HepG2 (cell line): Measurements from ENCODE around the gene SALL4. TPM values are rescaled to one million over a fixed set of nuclear protein-coding genes. Genes with fewer than 3 reads are reported as not detected.

Experiments
- CEBPG ChIP-seq: IDR thresholded peaks from 2 replicates; pipeline ENCODE4 v1.6.1; 2016
- HMGXB3 ChIP-seq: sonication (generic); formaldehyde crosslinking; IDR thresholded peaks from 2 replicates; pipeline ENCODE4 v1.4.0; 2020; ENCODE audit warnings: missing genetic modification reagents, borderline replicate concordance
- KLF13 ChIP-seq: sonication (generic); formaldehyde crosslinking; IDR thresholded peaks from 2 replicates; pipeline ENCODE4 v1.4.0; 2020; ENCODE audit warnings: mild to moderate bottlenecking, missing genetic modification reagents
- MTERF4 ChIP-seq: sonication (generic); formaldehyde crosslinking; IDR thresholded peaks from 2 replicates; pipeline ENCODE4 v1.8.0; 2023; ENCODE audit warnings: mild to moderate bottlenecking, missing genetic modification reagents
- RAD21 ChIP-seq: fragments of 450-650 bp; formaldehyde crosslinking; IDR thresholded peaks from 2 replicates; pipeline ENCODE4 v1.5.0; 2020; ENCODE audit warnings: mild to moderate bottlenecking
- RNF219 ChIP-seq: sonication (generic); formaldehyde crosslinking; IDR thresholded peaks from 2 replicates; pipeline ENCODE4 v1.5.0; 2020; ENCODE audit warnings: mild to moderate bottlenecking, missing genetic modification reagents
- SNAPC2 ChIP-seq: sonication (generic); formaldehyde crosslinking; IDR thresholded peaks from 2 replicates; pipeline ENCODE4 v1.8.1; 2022; ENCODE audit warnings: mild to moderate bottlenecking, missing genetic modification reagents
- SOX6 ChIP-seq, 2 experiments: fragments of 450-650 bp in 1 of 2; sonication (generic) in 1 of 2; formaldehyde crosslinking in 1 of 2; IDR thresholded peaks; 2 replicates each; pipeline versions ENCODE4 v1.4.0 to v1.6.1; 2017 to 2020; ENCODE audit warnings: antibody characterized with exemption in 1 of 2, mild to moderate bottlenecking in 1 of 2, missing genetic modification reagents in 1 of 2
- SP5 ChIP-seq: IDR thresholded peaks from 2 replicates; pipeline ENCODE4 v1.6.1; 2016; ENCODE audit warnings: low read depth, borderline replicate concordance
- SRSF9 ChIP-seq: fragments of 200-400 bp; formaldehyde crosslinking; IDR thresholded peaks from 2 replicates; pipeline ENCODE4 v1.6.1; 2018; ENCODE audit warnings: borderline replicate concordance, mild to moderate bottlenecking, low read depth, low read length; ENCODE audit not compliant: insufficient read depth, poor library complexity, severe bottlenecking
- TBX3 ChIP-seq: fragments of 450-650 bp; IDR thresholded peaks from 2 replicates; pipeline ENCODE4 v1.6.1; 2017; ENCODE audit warnings: antibody characterized with exemption, mild to moderate bottlenecking, inconsistent platforms, borderline replicate concordance
- TCF7L2 ChIP-seq: IDR thresholded peaks from 2 replicates; pipeline ENCODE4 v1.6.1; 2011; ENCODE audit warnings: mild to moderate bottlenecking, low read depth, low read length, moderate library complexity
- TFAP4 ChIP-seq: sonication (generic); IDR thresholded peaks from 2 replicates; pipeline ENCODE4 v1.6.1; 2016; ENCODE audit warnings: low read depth, borderline replicate concordance
- TSC22D2 ChIP-seq: sonication (generic); formaldehyde crosslinking; IDR thresholded peaks from 2 replicates; pipeline ENCODE4 v1.5.1; 2020; ENCODE audit warnings: missing genetic modification reagents, mild to moderate bottlenecking, borderline replicate concordance
- U2AF1 ChIP-seq: fragments of 200-400 bp; formaldehyde crosslinking; optimal IDR thresholded peaks from 2 replicates; pipeline ENCODE3; 2017; ENCODE audit warnings: mild to moderate bottlenecking, low read depth, low read length
- ZNF33A ChIP-seq: sonication (generic); formaldehyde crosslinking; IDR thresholded peaks from 2 replicates; pipeline ENCODE4 v1.5.1; 2020; ENCODE audit warnings: missing genetic modification reagents, mild to moderate bottlenecking, moderate library complexity, borderline replicate concordance
- ZNF446 ChIP-seq: sonication (generic); formaldehyde crosslinking; IDR thresholded peaks from 2 replicates; pipeline ENCODE4 v1.5.0; 2020; ENCODE audit warnings: mild to moderate bottlenecking, missing genetic modification reagents
- ZNF572 ChIP-seq: sonication (generic); formaldehyde crosslinking; IDR thresholded peaks from 2 replicates; pipeline ENCODE4 v1.5.1; 2020; ENCODE audit warnings: mild to moderate bottlenecking, missing genetic modification reagents
- ZNF605 ChIP-seq: sonication (generic); formaldehyde crosslinking; IDR thresholded peaks from 2 replicates; pipeline ENCODE4 v1.8.0; 2022; ENCODE audit warnings: mild to moderate bottlenecking, missing genetic modification reagents
- ZNF746 ChIP-seq: sonication (generic); formaldehyde crosslinking; IDR thresholded peaks from 2 replicates; pipeline ENCODE4 v1.8.0; 2022; ENCODE audit warnings: mild to moderate bottlenecking, missing genetic modification reagents
- ZNF766 ChIP-seq: sonication (generic); formaldehyde crosslinking; IDR thresholded peaks from 2 replicates; pipeline ENCODE4 v1.5.0; 2020; ENCODE audit warnings: missing genetic modification reagents, borderline replicate concordance
- polyA plus RNA-seq, 8 experiments: library from polyadenylated mRNA; depleted of rRNA in 3 of 8; stranded (reverse) in 7 of 8; unstranded in 1 of 8; fragments of >200 nt; fragmentation: Illumina TruSeq in 4 of 8; extraction: Trizol in 4 of 8; gene quantifications; 2 replicates each; pipeline versions ENCODE4 v1.2.1 to v1.2.3, GENCODE V29; 2011 to 2016; ENCODE audit warnings: low read depth in 4 of 8, missing spikeins in 1 of 8, mixed read lengths in 1 of 8; ENCODE audit not compliant: insufficient read depth in 1 of 8
- total RNA-seq, 5 experiments: library from RNA; depleted of rRNA; stranded (reverse); fragments of >200 nt; fragmentation: Illumina TruSeq; extraction: Trizol; gene quantifications; 2 replicates each; pipeline ENCODE4 v1.2.3, GENCODE V29; 2016; ENCODE audit warnings: low read depth in 1 of 5

The SALL4 gene
- total and polyA plus RNA-seq, 2 of the 13 experiments (the other 11 are each of a cell fraction or from before 2014, with no cell fraction given), result 0.33 to 1.8 TPM

- no peak for TF ChIP-seq ZNF605 (CRISPR knock-in tag)
- TF ChIP-seq TCF7L2, result no peak
- no peak for TF ChIP-seq KLF13
- no peak for TF ChIP-seq ZNF746 (CRISPR knock-in tag)
- no peak for TF ChIP-seq ZNF33A
- no peak; the same call in 1 of the 2 replicates for TF ChIP-seq ZNF766 (CRISPR knock-in tag)
- no peak for TF ChIP-seq SOX6 (IDR thresholded peaks at IDR 0.05)
- TF ChIP-seq SOX6 (CRISPR knock-in tag; IDR thresholded peaks at IDR 0.05), result peak; percentile 45
- peak; percentile 31; the same call in 1 of the 2 replicates for TF ChIP-seq TFAP4
- 0 out of 2 replicates have a peak, but pooled peaks have one; percentile 51 for TF ChIP-seq ZNF446 (CRISPR knock-in tag)
- TF ChIP-seq RAD21 (CRISPR knock-in tag), result no peak
- TF ChIP-seq SP5 (CRISPR knock-in tag), result no peak
- peak; percentile 20; the same call in 1 of the 2 replicates for TF ChIP-seq TBX3
- no peak for TF ChIP-seq SRSF9
- TF ChIP-seq TSC22D2 (CRISPR knock-in tag), result no peak
- no peak for TF ChIP-seq ZNF572 (CRISPR knock-in tag)
- TF ChIP-seq U2AF1, result no peak
- TF ChIP-seq SNAPC2, result 0 out of 2 replicates have a peak, but pooled peaks have one; percentile 82
- TF ChIP-seq RNF219 (CRISPR knock-in tag), result no peak
- no peak; the same call in 1 of the 2 replicates for TF ChIP-seq MTERF4 (CRISPR knock-in tag)
- TF ChIP-seq HMGXB3 (CRISPR knock-in tag), result 0 out of 2 replicates have a peak, but pooled peaks have one; percentile 19
- peak; percentile 40; the same call in 1 of the 2 replicates for TF ChIP-seq CEBPG
These were observed 13.2 kb upstream of the SALL4 start (continued) for GRCh38 chr20:51815383-51816076.
